ENCODE measurements around the gene KDM4C.

KDM4C gene

GRCh38 chr9:6904371-6904770 is 146.6 kb downstream of the KDM4C start:
- Mint-ChIP-seq H3K27ac (no peak overlapping the region), H3K4me1 (ENCODE audit: low read depth) (peaks cover 23% of the 10 kb centered on the region)

GRCh38 chr9:6905850-6906375 is 148.1 kb downstream of the KDM4C start:
- Mint-ChIP-seq H3K4me3 (no peak overlapping the region), H3K27ac (no peak overlapping the region), H3K9me3 (no peaks in the 10 kb centered on the region), H3K27me3 (ENCODE audit: low read depth) (no peaks in the 10 kb centered on the region), H3K36me3 (ENCODE audit: low read depth) (peaks cover 11% of the 10 kb centered on the region), H3K4me1 (ENCODE audit: low read depth) (peaks cover 14% of the 10 kb centered on the region)

More at GRCh38 chr9:6904371-6904770, 146.6 kb downstream of the KDM4C start:
- Mint-ChIP-seq H3K4me3 (no peak overlapping the region), H3K27me3 (ENCODE audit: low read depth) (no peaks in the 10 kb centered on the region), H3K36me3 (ENCODE audit: low read depth) (peaks cover 13% of the 10 kb centered on the region), H3K9me3 (no peaks in the 10 kb centered on the region)

GRCh38 chr9:6907772-6908381 is 150.1 kb downstream of the KDM4C start:
- no peaks in the 10 kb centered on the region for H3K27me3 Mint-ChIP-seq (ENCODE audit: low read depth)
- no peak overlapping the region for H3K4me3 Mint-ChIP-seq
- H3K36me3 Mint-ChIP-seq (ENCODE audit: low read depth) = peaks cover 5% of the 10 kb centered on the region
- H3K9me3 Mint-ChIP-seq = no peaks in the 10 kb centered on the region
- no peak overlapping the region for H3K27ac Mint-ChIP-seq
- H3K4me1 Mint-ChIP-seq (ENCODE audit: low read depth) = peaks cover 6% of the 10 kb centered on the region

GRCh38 chr9:6909181-6909580 is 151.4 kb downstream of the KDM4C start:
- no peak overlapping the region for H3K27ac Mint-ChIP-seq

GRCh38 chr9:6910032-6910431 is 152.3 kb downstream of the KDM4C start:
- H3K4me1 Mint-ChIP-seq (ENCODE audit: low read depth) = peaks cover 6% of the 10 kb centered on the region
- no peaks in the 10 kb centered on the region for H3K9me3 Mint-ChIP-seq
- no peak overlapping the region for H3K27ac Mint-ChIP-seq
- no peak overlapping the region for H3K4me3 Mint-ChIP-seq
- H3K36me3 Mint-ChIP-seq (ENCODE audit: low read depth) = peaks cover 2% of the 10 kb centered on the region
- no peaks in the 10 kb centered on the region for H3K27me3 Mint-ChIP-seq (ENCODE audit: low read depth)

More at GRCh38 chr9:6909181-6909580, 151.4 kb downstream of the KDM4C start:
- H3K9me3 Mint-ChIP-seq = no peaks in the 10 kb centered on the region
- H3K4me1 Mint-ChIP-seq (ENCODE audit: low read depth) = peaks cover 6% of the 10 kb centered on the region
- H3K4me3 Mint-ChIP-seq = no peak overlapping the region
- no peaks in the 10 kb centered on the region for H3K27me3 Mint-ChIP-seq (ENCODE audit: low read depth)
- H3K36me3 Mint-ChIP-seq (ENCODE audit: low read depth) = peaks cover 4% of the 10 kb centered on the region

GRCh38 chr9:6910497-6910896 is 152.7 kb downstream of the KDM4C start:
- H3K4me3 Mint-ChIP-seq = no peak overlapping the region
- no peak overlapping the region for H3K27ac Mint-ChIP-seq
- no peaks in the 10 kb centered on the region for H3K27me3 Mint-ChIP-seq (ENCODE audit: low read depth)
- H3K36me3 Mint-ChIP-seq (ENCODE audit: low read depth) = peaks cover 2% of the 10 kb centered on the region
- no peaks in the 10 kb centered on the region for H3K9me3 Mint-ChIP-seq
- peaks cover 6% of the 10 kb centered on the region for H3K4me1 Mint-ChIP-seq (ENCODE audit: low read depth)

- H3K36me3 Mint-ChIP-seq (ENCODE audit: low read depth) = no peaks in the 10 kb centered on the region
- no peaks in the 10 kb centered on the region for H3K9me3 Mint-ChIP-seq
- H3K27me3 Mint-ChIP-seq (ENCODE audit: low read depth) = no peaks in the 10 kb centered on the region
- H3K4me1 Mint-ChIP-seq (ENCODE audit: low read depth) = peaks cover 11% of the 10 kb centered on the region
- H3K27ac Mint-ChIP-seq = no peak overlapping the region
- H3K4me3 Mint-ChIP-seq = no peak overlapping the region
Measured at GRCh38 chr9:6911901-6912638, 154.3 kb downstream of the KDM4C start.

GRCh38 chr9:6915635-6916034 is 157.9 kb downstream of the KDM4C start:
- Mint-ChIP-seq H3K27me3 (ENCODE audit: low read depth) (no peaks in the 10 kb centered on the region), H3K4me3 (no peak overlapping the region), H3K27ac (no peak overlapping the region), H3K36me3 (ENCODE audit: low read depth) (peaks cover 6% of the 10 kb centered on the region), H3K4me1 (ENCODE audit: low read depth) (peaks cover 23% of the 10 kb centered on the region), H3K9me3 (no peaks in the 10 kb centered on the region)

- H3K27ac Mint-ChIP-seq = no peak overlapping the region
- no peaks in the 10 kb centered on the region for H3K9me3 Mint-ChIP-seq
- H3K4me3 Mint-ChIP-seq = no peak overlapping the region
- H3K27me3 Mint-ChIP-seq (ENCODE audit: low read depth) = no peaks in the 10 kb centered on the region
- H3K36me3 Mint-ChIP-seq (ENCODE audit: low read depth) = peaks cover 17% of the 10 kb centered on the region
- H3K4me1 Mint-ChIP-seq (ENCODE audit: low read depth) = peaks cover 27% of the 10 kb centered on the region
Measured at GRCh38 chr9:6917162-6917561, 159.4 kb downstream of the KDM4C start.

- Mint-ChIP-seq H3K27me3 (ENCODE audit: low read depth) (no peaks in the 10 kb centered on the region), H3K9me3 (no peaks in the 10 kb centered on the region), H3K4me1 (ENCODE audit: low read depth) (peaks cover 36% of the 10 kb centered on the region), H3K27ac (no peak overlapping the region), H3K4me3 (no peak overlapping the region), H3K36me3 (ENCODE audit: low read depth) (peaks cover 21% of the 10 kb centered on the region)
Measured at GRCh38 chr9:6920041-6920440, 162.3 kb downstream of the KDM4C start.

GRCh38 chr9:6921315-6921714 is 163.5 kb downstream of the KDM4C start:
- Mint-ChIP-seq H3K27ac (no peak overlapping the region), H3K27me3 (ENCODE audit: low read depth) (no peaks in the 10 kb centered on the region), H3K9me3 (no peaks in the 10 kb centered on the region), H3K36me3 (ENCODE audit: low read depth) (peaks cover 21% of the 10 kb centered on the region), H3K4me3 (no peak overlapping the region), H3K4me1 (ENCODE audit: low read depth) (peaks cover 35% of the 10 kb centered on the region)

- H3K27me3 Mint-ChIP-seq (ENCODE audit: low read depth) = no peaks in the 10 kb centered on the region
- H3K27ac Mint-ChIP-seq = peak overlapping the region; percentile 21
- peaks cover 30% of the 10 kb centered on the region for H3K4me1 Mint-ChIP-seq (ENCODE audit: low read depth)
- H3K36me3 Mint-ChIP-seq (ENCODE audit: low read depth) = peaks cover 21% of the 10 kb centered on the region
- H3K9me3 Mint-ChIP-seq = no peaks in the 10 kb centered on the region
- no peak overlapping the region for H3K4me3 Mint-ChIP-seq
Measured at GRCh38 chr9:6922124-6922676, 164.4 kb downstream of the KDM4C start.

- H3K4me3 Mint-ChIP-seq = no peak overlapping the region
- peaks cover 21% of the 10 kb centered on the region for H3K36me3 Mint-ChIP-seq (ENCODE audit: low read depth)
- H3K4me1 Mint-ChIP-seq (ENCODE audit: low read depth) = peaks cover 26% of the 10 kb centered on the region
- H3K9me3 Mint-ChIP-seq = no peaks in the 10 kb centered on the region
- no peak overlapping the region for H3K27ac Mint-ChIP-seq
- no peaks in the 10 kb centered on the region for H3K27me3 Mint-ChIP-seq (ENCODE audit: low read depth)
Measured at GRCh38 chr9:6922680-6923079, 164.9 kb downstream of the KDM4C start.

- Mint-ChIP-seq H3K4me1 (ENCODE audit: low read depth) (peaks cover 28% of the 10 kb centered on the region), H3K36me3 (ENCODE audit: low read depth) (peaks cover 23% of the 10 kb centered on the region), H3K27me3 (ENCODE audit: low read depth) (no peaks in the 10 kb centered on the region), H3K4me3 (no peak overlapping the region), H3K9me3 (no peaks in the 10 kb centered on the region), H3K27ac (no peak overlapping the region)
Measured at GRCh38 chr9:6923086-6923485, 165.3 kb downstream of the KDM4C start.

- Mint-ChIP-seq H3K4me3 (no peak overlapping the region), H3K27ac (no peak overlapping the region), H3K4me1 (ENCODE audit: low read depth) (peaks cover 29% of the 10 kb centered on the region), H3K9me3 (no peaks in the 10 kb centered on the region), H3K27me3 (ENCODE audit: low read depth) (no peaks in the 10 kb centered on the region), H3K36me3 (ENCODE audit: low read depth) (peaks cover 21% of the 10 kb centered on the region)
Measured at GRCh38 chr9:6924149-6924548, 166.4 kb downstream of the KDM4C start.
